HG03280 (cell line): Measurements from ENCODE around the gene GNB1.
"Not testable (repeated sequence)": the region's sequence is repeated elsewhere in the genome, so short reads cannot be mapped to it uniquely, and the experiment has no call there.

ENCODE experiments used
- ATAC-seq: cut with Tn5 transposase; IDR thresholded peaks from one replicate; pipeline ENCODE4 v1.9.1; 2021; ENCODE audit warnings: mild to moderate bottlenecking, moderate library complexity; ENCODE audit not compliant: unreplicated experiment

Gene GNB1

DNA sequence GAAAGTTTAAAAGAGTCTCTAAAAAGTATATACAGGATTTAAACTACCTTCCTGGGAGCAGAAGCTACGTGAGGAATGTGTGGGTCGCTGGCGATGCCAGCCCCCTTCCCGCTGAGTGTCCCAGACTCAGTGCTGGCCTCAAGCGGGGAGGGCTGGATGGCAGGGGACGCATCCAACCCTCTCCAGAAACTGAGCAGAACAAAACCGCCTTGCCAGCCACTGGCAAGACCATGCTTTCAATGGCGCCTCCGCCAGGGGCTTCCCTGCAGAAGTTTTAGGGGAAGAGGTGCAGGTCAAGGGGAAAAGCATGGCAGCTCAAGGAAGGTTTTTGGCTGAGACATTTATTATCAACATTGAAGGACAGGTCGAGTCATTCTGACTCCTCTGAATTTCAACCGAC lies 138.7 kb downstream of the GNB1 start:
- ATAC-seq, result no peak

- ATAC-seq, result not testable (repeated sequence)
These were observed 140.9 kb downstream of the GNB1 start for GRCh38 chr1:1749941-1750340.

- no peak for ATAC-seq
These were observed 142.1 kb downstream of the GNB1 start for GRCh38 chr1:1748686-1749321.

DNA sequence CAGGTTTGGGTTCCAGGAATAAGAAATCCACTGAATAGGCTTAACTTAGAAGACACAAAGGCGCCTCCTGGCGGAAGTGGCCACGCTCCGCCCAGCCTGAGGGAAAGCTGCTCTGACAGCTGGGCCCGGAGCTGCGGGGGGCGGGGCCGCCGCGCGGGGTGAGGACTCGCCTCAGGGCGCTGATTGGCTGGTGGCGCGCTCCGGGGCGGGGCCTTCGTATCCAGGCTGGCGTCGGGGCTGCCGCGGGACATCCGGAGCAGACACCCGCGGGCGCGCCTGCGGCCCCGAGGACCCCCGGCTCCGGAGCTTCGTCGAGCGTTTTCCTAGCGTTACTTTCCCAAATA lies 144.3 kb downstream of the GNB1 start:
- peak; percentile 74 for ATAC-seq

DNA sequence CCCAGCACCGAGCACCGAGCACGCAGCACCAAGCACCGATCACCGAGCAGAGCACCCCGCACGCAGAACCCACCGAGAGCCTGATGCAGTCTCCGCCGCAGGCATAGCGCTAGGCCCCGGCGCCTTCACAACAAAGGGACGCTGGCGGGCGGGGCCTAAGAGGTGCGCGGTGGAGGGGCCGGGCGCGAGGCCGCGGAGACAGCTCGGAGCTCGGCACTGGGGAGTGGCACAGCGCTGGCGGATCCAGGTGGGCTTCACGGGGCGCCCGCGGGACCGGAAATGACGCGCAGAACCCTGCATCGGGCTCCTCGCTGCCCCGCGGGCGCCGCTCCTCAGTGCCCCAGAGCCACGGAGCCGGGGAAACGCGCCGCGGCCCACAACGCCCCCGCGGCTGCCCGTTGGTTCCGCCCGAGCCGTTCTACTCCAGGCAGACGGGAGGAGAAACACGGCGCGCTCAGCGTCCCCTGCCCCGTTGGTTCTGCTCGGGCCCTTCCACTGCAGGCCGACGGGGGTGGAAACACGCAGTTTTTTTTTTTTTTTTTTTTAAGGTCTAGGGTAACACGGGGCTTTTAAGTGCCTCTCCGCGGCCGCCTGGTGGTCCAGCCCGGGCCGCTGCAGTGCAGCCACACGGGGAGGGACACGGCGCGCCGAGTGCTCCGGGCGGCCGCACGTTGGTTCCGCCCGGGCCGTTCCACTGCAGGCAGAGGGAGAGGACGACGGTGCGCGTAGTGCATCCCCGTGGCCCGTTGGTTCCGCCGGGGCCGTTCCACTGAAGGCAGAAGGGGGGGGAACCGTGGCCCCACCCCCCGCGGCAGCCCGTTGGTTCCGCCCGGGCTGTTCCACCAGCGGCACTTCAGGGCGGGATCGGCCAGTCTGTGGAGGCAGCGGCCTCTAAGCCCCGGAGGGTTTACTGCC lies 145.0 kb downstream of the GNB1 start:
- ATAC-seq, result peak; percentile 68

DNA sequence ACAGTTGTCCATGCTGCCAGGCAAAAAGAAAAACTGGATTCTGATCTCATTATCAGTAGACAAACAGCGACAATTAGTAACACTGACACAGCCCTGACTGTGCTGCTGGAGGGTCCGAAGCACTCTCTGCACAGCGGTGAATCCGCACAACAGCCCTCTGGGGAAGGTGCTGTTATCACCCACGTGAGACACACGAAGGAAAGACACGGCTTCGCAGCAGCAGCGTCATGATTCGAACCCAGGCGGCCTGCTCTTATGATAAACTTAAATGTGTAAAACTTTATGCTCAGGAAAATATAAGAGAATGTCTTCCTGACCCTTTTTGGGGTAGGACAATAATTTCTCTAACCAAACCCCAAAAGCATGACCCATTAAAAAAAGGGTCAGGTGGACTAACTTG lies 148.4 kb downstream of the GNB1 start:
- not testable (repeated sequence) for ATAC-seq

DNA sequence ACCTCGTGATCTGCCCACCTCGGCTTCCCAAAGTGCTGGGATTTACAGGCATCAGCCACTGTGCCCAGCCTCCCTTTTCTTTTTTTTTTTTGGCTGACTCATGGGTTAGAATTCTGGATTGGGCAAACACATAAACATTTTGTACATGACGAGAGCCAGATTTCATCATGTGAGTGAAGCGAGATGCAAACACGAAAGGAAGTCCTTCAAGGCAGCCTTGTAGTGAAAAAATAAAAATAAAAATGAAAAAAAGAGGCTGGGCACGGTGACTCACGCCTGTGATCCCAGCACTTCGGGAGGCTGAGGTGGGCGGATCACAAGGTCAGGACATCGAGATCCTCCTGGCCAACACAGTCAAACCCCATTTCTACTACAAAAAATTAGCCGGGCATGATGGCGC lies 149.9 kb downstream of the GNB1 start:
- ATAC-seq, result not testable (repeated sequence)

DNA sequence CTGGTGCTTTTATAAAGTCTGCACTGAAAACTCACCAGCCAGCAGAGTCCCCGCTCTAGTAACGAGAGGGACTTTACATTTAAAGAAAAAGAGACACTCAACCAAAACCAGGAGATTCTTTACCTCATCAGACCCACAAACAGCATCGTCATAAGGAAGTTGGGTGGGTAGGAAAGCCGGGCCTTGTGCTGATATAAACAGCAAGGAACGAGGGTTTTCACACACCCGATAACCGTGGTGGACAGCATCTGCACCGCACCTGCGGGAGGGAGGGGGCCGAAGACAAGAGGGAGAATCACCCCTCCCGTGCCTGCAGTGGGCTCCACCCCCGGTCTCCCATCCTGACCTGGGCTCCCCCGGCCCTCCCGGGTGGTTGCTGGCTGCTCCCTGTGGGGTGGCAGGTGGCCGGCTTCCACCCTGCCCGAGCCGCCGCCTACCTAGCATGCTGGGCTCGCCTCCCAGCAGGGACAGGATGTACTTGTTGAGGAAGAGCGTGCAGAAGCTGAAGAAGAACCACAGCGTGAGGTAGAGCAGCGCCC lies 152.0 kb downstream of the GNB1 start:
- peak; percentile 26 for ATAC-seq

DNA sequence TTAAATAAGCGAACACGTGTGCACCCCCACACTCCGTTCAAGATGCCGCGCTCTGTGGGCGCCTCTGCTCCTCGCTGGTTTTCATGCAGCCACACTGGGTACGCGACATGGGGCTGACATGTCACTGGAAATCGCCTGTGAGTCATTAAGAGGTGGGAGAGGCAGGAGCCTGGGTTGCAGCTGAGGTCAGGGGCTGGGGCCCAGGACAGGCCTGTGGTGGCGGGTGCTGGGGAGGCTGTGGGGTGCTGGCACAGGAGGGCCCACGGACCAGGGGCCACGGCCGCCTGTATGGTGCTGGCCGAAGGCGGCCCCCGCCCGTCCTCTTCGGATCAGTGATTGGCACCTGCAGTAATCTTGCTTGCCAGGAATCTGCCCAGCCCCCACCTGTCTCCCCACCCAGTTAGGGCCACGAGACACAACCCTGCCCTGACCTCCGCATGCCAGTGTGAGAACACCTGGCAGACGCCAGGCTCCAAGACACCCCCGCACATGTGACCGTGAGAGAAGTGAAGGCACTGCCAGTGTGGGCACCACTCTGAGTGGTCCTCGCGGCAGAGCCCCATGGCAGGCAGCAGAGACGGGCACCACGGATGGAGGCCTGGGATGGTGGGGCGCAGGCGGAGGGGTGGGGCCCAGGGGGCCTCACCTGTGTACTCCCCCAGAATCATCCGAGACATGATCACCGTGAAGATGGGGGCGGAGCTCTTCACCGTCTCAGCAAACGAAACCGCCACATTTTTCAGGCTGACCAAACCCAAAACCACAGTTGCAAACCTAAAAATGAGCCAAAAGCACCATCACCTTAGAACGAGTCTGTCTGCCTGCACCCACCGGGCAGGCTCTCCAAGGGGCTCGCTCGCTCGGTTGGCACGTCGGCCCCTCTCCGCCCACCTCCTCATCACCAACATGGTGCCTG lies 153.0 kb downstream of the GNB1 start:
- ATAC-seq, result peak; percentile 45
